ENCODE measurements around the gene NYNRIN. TPM values are rescaled to one million over a fixed set of nuclear protein-coding genes. Genes with fewer than 3 reads are reported as not detected.

NYNRIN gene
- total and polyA plus RNA-seq, 2 experiments from 2014 or later, result 3.1 to 20.0 TPM

DNA sequence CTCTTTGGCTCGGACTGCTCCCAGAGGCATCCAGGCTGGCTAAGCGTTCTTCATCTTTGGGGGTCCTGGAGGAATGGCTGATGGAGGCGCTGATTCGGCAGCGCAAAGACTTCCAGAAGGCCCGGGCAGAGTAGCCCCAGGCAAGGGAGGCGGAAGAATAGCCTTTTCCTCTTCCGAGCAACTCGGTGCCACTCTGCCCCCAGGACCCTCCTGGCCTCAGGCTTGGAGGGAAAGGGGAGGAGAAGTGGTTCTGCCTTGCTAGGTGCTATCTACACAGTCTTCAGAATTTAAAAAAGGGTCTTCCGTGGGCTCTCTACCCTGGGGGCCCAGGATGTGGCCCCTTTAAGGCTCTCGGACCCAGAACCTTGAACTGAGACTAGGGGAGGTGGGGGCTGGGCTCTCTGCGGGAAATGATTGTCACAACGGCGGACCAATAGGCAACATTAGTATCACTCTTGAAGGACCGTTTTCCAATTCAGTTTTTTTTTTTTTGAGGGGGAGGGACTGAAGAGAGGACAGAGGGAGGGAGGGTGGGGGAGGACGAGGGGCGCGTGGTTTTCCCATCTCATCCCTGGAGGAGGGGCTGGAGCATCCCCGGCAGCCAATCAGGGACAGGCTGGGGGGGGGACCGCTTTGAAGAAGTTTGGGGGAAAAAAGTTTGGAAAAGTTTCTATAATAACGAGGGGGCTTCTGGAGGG is 31.1 kb upstream of the NYNRIN start, which contains the start of gene NFATC4 (continued):
- TF ChIP-seq, protein P1, sequence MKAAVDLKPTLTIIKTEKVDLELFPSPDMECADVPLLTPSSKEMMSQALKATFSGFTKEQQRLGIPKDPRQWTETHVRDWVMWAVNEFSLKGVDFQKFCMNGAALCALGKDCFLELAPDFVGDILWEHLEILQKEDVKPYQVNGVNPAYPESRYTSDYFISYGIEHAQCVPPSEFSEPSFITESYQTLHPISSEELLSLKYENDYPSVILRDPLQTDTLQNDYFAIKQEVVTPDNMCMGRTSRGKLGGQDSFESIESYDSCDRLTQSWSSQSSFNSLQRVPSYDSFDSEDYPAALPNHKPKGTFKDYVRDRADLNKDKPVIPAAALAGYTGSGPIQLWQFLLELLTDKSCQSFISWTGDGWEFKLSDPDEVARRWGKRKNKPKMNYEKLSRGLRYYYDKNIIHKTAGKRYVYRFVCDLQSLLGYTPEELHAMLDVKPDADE (IDR thresholded peaks at IDR 0.05), result no peak
- TF ChIP-seq CREB1 (CRISPR knock-in tag; IDR thresholded peaks at IDR 0.05; ENCODE audit: low read depth), result no peak; the same call in 1 of the 2 replicates
- no peak for TF ChIP-seq NANOG (IDR thresholded peaks at IDR 0.05; ENCODE audit: borderline replicate concordance)
- no peak for TF ChIP-seq EZH2 (IDR thresholded peaks at IDR 0.05; ENCODE audit: low read depth, unreplicated experiment)
- no peak for TF ChIP-seq STAT1 (IDR thresholded peaks at IDR 0.05; ENCODE audit: unreplicated experiment)
- TF ChIP-seq EZH2phosphoT487 (IDR thresholded peaks at IDR 0.05; ENCODE audit: unreplicated experiment), result no peak
- TF ChIP-seq ZNF114 (CRISPR knock-in tag; IDR thresholded peaks at IDR 0.05), result no peak
- no peak for TF ChIP-seq POLR2AphosphoS5 (IDR thresholded peaks at IDR 0.05; ENCODE audit: low read depth)

DNA sequence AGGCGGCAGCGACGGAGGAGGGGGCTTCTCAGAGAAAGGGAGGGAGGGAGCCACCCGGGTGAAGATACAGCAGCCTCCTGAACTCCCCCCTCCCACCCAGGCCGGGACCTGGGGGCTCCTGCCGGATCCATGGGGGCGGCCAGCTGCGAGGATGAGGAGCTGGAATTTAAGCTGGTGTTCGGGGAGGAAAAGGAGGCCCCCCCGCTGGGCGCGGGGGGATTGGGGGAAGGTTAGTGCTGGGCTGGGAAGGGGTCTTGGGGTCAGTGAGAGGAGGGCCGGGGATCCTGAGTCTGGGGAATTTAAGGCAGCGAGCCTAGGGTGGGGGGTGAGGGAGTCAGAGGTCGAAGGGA is 30.6 kb upstream of the NYNRIN start:
- Mint-ChIP-seq H3K4me3 (peak overlapping the region; percentile 80), H3K27me3 (ENCODE audit: insufficient read depth, low read depth, poor library complexity) (peaks cover 21% of the 10 kb centered on the region), H3K9me3 (no peaks in the 10 kb centered on the region; the same call in 2 of the 3 replicates), H3K27ac (peak overlapping the region; percentile 94), H3K4me1 (peaks cover 22% of the 10 kb centered on the region), H3K36me3 (ENCODE audit: low read depth) (peaks cover 6% of the 10 kb centered on the region)
- ATAC-seq (peak; percentile 3), DNase-seq (ENCODE audit: low spot score) (peak; percentile 60)
- Histone ChIP-seq H2AFZ (no peak overlapping the region), H3F3A (replicated peaks; ENCODE audit: low read depth) (0 out of 2 replicates have a peak, but pooled peaks cover 4% of the 10 kb centered on the region), H3K4me3 (peak overlapping the region; percentile 97), H4K20me1 (replicated peaks; ENCODE audit: insufficient read depth) (no peaks in the 10 kb centered on the region), H3K4me2 (peak overlapping the region; percentile 99), H3K9me2 (ENCODE audit: insufficient read depth) (peaks cover 4% of the 10 kb centered on the region; the same call in 1 of the 2 replicates), H3K36me3 (ENCODE audit: insufficient read depth) (no peaks in the 10 kb centered on the region), H3K27ac (ENCODE audit: low read depth) (peak overlapping the region; percentile 83; the same call in 1 of the 2 replicates), H3K4me1 (ENCODE audit: insufficient read depth) (peaks cover 14% of the 10 kb centered on the region; the same call in 1 of the 2 replicates), H3K79me2 (replicated peaks; ENCODE audit: insufficient read depth) (no peaks in the 10 kb centered on the region), H3K27me3 (ENCODE audit: insufficient read depth) (peaks cover 21% of the 10 kb centered on the region; the same call in 1 of the 2 replicates)
- TF ChIP-seq, protein P2, sequence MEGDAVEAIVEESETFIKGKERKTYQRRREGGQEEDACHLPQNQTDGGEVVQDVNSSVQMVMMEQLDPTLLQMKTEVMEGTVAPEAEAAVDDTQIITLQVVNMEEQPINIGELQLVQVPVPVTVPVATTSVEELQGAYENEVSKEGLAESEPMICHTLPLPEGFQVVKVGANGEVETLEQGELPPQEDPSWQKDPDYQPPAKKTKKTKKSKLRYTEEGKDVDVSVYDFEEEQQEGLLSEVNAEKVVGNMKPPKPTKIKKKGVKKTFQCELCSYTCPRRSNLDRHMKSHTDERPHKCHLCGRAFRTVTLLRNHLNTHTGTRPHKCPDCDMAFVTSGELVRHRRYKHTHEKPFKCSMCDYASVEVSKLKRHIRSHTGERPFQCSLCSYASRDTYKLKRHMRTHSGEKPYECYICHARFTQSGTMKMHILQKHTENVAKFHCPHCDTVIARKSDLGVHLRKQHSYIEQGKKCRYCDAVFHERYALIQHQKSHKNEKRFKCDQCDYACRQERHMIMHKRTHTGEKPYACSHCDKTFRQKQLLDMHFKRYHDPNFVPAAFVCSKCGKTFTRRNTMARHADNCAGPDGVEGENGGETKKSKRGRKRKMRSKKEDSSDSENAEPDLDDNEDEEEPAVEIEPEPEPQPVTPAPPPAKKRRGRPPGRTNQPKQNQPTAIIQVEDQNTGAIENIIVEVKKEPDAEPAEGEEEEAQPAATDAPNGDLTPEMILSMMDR (conservative IDR thresholded peaks at IDR 0.05; ENCODE audit: low read depth in 2 of 2), result no peak
- TF ChIP-seq, protein P3, sequence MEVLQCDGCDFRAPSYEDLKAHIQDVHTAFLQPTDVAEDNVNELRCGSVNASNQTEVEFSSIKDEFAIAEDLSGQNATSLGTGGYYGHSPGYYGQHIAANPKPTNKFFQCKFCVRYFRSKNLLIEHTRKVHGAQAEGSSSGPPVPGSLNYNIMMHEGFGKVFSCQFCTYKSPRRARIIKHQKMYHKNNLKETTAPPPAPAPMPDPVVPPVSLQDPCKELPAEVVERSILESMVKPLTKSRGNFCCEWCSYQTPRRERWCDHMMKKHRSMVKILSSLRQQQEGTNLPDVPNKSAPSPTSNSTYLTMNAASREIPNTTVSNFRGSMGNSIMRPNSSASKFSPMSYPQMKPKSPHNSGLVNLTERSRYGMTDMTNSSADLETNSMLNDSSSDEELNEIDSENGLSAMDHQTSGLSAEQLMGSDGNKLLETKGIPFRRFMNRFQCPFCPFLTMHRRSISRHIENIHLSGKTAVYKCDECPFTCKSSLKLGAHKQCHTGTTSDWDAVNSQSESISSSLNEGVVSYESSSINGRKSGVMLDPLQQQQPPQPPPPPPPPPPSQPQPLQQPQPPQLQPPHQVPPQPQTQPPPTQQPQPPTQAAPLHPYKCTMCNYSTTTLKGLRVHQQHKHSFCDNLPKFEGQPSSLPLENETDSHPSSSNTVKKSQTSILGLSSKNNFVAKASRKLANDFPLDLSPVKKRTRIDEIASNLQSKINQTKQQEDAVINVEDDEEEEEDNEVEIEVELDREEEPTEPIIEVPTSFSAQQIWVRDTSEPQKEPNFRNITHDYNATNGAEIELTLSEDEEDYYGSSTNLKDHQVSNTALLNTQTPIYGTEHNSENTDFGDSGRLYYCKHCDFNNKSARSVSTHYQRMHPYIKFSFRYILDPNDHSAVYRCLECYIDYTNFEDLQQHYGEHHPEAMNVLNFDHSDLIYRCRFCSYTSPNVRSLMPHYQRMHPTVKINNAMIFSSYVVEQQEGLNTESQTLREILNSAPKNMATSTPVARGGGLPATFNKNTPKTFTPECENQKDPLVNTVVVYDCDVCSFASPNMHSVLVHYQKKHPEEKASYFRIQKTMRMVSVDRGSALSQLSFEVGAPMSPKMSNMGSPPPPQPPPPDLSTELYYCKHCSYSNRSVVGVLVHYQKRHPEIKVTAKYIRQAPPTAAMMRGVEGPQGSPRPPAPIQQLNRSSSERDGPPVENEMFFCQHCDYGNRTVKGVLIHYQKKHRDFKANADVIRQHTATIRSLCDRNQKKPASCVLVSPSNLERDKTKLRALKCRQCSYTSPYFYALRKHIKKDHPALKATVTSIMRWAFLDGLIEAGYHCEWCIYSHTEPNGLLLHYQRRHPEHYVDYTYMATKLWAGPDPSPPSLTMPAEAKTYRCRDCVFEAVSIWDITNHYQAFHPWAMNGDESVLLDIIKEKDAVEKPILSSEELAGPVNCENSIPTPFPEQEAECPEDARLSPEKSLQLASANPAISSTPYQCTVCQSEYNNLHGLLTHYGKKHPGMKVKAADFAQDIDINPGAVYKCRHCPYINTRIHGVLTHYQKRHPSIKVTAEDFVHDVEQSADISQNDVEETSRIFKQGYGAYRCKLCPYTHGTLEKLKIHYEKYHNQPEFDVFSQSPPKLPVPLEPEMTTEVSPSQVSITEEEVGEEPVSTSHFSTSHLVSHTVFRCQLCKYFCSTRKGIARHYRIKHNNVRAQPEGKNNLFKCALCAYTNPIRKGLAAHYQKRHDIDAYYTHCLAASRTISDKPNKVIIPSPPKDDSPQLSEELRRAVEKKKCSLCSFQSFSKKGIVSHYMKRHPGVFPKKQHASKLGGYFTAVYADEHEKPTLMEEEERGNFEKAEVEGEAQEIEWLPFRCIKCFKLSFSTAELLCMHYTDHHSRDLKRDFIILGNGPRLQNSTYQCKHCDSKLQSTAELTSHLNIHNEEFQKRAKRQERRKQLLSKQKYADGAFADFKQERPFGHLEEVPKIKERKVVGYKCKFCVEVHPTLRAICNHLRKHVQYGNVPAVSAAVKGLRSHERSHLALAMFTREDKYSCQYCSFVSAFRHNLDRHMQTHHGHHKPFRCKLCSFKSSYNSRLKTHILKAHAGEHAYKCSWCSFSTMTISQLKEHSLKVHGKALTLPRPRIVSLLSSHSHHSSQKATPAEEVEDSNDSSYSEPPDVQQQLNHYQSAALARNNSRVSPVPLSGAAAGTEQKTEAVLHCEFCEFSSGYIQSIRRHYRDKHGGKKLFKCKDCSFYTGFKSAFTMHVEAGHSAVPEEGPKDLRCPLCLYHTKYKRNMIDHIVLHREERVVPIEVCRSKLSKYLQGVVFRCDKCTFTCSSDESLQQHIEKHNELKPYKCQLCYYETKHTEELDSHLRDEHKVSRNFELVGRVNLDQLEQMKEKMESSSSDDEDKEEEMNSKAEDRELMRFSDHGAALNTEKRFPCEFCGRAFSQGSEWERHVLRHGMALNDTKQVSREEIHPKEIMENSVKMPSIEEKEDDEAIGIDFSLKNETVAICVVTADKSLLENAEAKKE (CRISPR knock-in tag; IDR thresholded peaks at IDR 0.05), result no peak
- TF ChIP-seq STAT1 (IDR thresholded peaks at IDR 0.05; ENCODE audit: unreplicated experiment) (no peak), POLR2AphosphoS5 (IDR thresholded peaks at IDR 0.05; ENCODE audit: low read depth) (no peak), NANOG (IDR thresholded peaks at IDR 0.05; ENCODE audit: borderline replicate concordance) (no peak), EZH2phosphoT487 (IDR thresholded peaks at IDR 0.05; ENCODE audit: unreplicated experiment) (no peak)
- TF ChIP-seq, protein P4, sequence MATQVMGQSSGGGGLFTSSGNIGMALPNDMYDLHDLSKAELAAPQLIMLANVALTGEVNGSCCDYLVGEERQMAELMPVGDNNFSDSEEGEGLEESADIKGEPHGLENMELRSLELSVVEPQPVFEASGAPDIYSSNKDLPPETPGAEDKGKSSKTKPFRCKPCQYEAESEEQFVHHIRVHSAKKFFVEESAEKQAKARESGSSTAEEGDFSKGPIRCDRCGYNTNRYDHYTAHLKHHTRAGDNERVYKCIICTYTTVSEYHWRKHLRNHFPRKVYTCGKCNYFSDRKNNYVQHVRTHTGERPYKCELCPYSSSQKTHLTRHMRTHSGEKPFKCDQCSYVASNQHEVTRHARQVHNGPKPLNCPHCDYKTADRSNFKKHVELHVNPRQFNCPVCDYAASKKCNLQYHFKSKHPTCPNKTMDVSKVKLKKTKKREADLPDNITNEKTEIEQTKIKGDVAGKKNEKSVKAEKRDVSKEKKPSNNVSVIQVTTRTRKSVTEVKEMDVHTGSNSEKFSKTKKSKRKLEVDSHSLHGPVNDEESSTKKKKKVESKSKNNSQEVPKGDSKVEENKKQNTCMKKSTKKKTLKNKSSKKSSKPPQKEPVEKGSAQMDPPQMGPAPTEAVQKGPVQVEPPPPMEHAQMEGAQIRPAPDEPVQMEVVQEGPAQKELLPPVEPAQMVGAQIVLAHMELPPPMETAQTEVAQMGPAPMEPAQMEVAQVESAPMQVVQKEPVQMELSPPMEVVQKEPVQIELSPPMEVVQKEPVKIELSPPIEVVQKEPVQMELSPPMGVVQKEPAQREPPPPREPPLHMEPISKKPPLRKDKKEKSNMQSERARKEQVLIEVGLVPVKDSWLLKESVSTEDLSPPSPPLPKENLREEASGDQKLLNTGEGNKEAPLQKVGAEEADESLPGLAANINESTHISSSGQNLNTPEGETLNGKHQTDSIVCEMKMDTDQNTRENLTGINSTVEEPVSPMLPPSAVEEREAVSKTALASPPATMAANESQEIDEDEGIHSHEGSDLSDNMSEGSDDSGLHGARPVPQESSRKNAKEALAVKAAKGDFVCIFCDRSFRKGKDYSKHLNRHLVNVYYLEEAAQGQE (IDR thresholded peaks at IDR 0.05; ENCODE audit: unreplicated experiment), result no peak

Data from GM23338 (cell line).